Measurements from ENCODE around the gene HDAC11. TPM values are rescaled to one million over a fixed set of nuclear protein-coding genes. Genes with fewer than 3 reads are reported as not detected.

Gene HDAC11
- total RNA-seq, 1 donor from 2014 or later: 8.8 TPM

GRCh38 chr3:13544293-13544831 lies 64.3 kb downstream of the HDAC11 start:
- DNase-seq: no peak

- DNase-seq: no peak
Observed at GRCh38 chr3:13544951-13545651, 65.0 kb downstream of the HDAC11 start.

GRCh38 chr3:13545952-13546454 lies 65.9 kb downstream of the HDAC11 start:
- DNase-seq: no peak

GRCh38 chr3:13546667-13547171 lies 66.6 kb downstream of the HDAC11 start:
- DNase-seq: peak; percentile 45

- DNase-seq: no peak
Observed at GRCh38 chr3:13547591-13548371, 67.7 kb downstream of the HDAC11 start.

- DNase-seq: peak; percentile 37
Observed at GRCh38 chr3:13548696-13549622, 68.9 kb downstream of the HDAC11 start, which contains the start of gene FBLN2. TSS of gene FBLN2 (plus strand) at chr3:13549125. CDS start at chr3:13570356, 21,231 bp downstream.

GRCh38 chr3:13549623-13550422 lies 69.7 kb downstream of the HDAC11 start:
- DNase-seq: peak; percentile 40

- DNase-seq: no peak
Observed at GRCh38 chr3:13550423-13550690, 70.3 kb downstream of the HDAC11 start.

GRCh38 chr3:13550791-13551360 lies 70.8 kb downstream of the HDAC11 start:
- no peak for DNase-seq

GRCh38 chr3:13552857-13553652 lies 72.9 kb downstream of the HDAC11 start:
- DNase-seq: no peak

- no peak for DNase-seq
Observed at GRCh38 chr3:13553686-13554085, 73.6 kb downstream of the HDAC11 start.

GRCh38 chr3:13555753-13556152 lies 75.6 kb downstream of the HDAC11 start:
- DNase-seq: no peak

Small RNAs within 50 kb of the gene (small RNA-seq; reads per million reads assigned to genes)
- not detected for gene AC027124.2 (ENCODE audit: low replicate concordance)

Other genes with a start within 250 kb of the HDAC11 start
- gene NUP210, start 60.0 kb upstream of the HDAC11 start, total RNA-seq: 4.1 TPM
- 33.5 TPM for gene FBLN2, start 68.8 kb downstream of the HDAC11 start, total RNA-seq

Data from skin of body (tissue), 3 donors.